ENCODE results near the gene LMX1B.

DNA sequence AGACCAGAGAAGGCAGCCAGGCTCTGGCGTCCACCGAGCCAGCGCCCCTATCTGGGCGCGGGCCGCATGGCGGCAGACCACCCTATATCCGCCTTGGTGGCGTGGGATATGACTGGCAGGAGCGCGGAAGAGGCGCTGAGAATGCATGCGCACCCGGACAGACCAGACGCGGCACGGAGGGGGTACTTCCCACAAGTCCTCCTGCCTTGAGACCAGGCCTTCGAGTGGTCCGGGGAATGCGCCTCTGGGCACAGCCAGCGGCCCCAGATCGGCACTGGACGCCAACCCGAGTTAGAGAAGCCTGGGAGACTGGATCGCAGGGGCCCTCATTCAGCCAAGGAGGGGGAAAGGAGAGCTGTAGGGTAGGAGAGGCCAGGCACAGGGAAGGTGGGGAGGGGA is 2.5 kb upstream of the LMX1B start:
- TF ChIP-seq, protein P1, sequence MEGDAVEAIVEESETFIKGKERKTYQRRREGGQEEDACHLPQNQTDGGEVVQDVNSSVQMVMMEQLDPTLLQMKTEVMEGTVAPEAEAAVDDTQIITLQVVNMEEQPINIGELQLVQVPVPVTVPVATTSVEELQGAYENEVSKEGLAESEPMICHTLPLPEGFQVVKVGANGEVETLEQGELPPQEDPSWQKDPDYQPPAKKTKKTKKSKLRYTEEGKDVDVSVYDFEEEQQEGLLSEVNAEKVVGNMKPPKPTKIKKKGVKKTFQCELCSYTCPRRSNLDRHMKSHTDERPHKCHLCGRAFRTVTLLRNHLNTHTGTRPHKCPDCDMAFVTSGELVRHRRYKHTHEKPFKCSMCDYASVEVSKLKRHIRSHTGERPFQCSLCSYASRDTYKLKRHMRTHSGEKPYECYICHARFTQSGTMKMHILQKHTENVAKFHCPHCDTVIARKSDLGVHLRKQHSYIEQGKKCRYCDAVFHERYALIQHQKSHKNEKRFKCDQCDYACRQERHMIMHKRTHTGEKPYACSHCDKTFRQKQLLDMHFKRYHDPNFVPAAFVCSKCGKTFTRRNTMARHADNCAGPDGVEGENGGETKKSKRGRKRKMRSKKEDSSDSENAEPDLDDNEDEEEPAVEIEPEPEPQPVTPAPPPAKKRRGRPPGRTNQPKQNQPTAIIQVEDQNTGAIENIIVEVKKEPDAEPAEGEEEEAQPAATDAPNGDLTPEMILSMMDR (conservative IDR thresholded peaks at IDR 0.05), result no peak
- TF ChIP-seq ZFX (IDR thresholded peaks at IDR 0.05), result no peak

Measured in C4-2B (cell line).